Measurements from ENCODE around the gene PARP15. TPM values are rescaled to one million over a fixed set of nuclear protein-coding genes. Genes with fewer than 3 reads are reported as not detected.
"Not testable (repeated sequence)": the region's sequence is repeated elsewhere in the genome, so short reads cannot be mapped to it uniquely, and the experiment has no call there.

Gene PARP15
- polyA plus RNA-seq, 1 donor = 2.8 TPM

DNA sequence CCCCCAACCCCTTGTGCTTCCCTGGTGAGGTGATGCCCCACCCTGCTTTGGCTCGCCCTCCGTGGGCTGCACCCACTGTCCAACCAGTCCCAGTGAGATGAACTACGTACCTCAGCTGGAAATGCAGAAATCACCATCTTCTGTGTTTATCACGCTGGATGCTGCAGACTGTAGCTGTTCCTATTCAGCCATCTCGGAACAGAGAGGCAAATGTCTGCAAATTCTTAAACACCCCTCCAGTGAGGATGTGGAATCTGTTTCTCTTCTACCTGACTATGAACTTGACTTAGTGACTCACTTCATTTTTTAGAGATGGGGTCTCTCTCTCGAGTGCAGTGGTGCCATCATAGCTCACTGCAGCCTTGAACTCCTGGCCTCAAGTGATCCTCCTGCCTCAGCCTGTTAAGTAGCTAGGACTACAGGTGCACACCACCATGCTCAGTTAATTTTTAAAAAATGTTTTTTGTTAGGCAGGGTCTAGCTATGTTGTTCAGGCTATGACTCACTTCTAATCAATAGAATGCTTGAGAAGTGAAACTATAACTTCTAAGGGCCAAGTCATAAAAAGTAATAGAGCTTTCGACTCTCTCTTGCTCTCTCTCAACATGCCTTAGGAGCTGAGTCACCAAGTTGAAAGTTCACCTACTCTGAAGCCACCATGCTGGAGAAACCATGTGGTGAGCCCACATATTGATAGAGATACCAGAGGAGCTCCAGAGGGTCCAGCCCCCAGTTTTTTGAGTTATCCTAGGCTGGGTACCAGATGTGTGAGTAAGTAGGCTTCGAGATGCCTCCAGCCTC, 91.7 kb downstream of the PARP15 start:
- DNase-seq = no peak

DNA sequence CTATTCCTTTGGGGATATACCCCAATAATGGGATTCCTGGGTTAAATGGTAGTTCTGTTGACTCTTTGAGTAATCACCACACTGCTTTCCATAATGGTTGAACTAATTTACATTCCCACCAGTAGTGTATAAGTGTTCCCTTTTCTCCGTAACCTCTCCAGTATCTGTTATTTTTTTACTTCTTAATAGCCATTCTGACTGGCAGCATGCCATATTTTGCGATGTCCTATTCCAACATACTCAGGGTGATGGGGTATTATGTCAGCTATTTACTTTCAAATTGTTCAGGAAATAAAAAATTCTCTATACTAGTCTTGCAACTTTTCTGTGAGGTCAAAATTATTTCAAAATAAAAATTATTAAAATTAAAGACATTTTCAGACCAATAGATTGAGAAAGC, 94.1 kb downstream of the PARP15 start:
- no peak for DNase-seq

DNA sequence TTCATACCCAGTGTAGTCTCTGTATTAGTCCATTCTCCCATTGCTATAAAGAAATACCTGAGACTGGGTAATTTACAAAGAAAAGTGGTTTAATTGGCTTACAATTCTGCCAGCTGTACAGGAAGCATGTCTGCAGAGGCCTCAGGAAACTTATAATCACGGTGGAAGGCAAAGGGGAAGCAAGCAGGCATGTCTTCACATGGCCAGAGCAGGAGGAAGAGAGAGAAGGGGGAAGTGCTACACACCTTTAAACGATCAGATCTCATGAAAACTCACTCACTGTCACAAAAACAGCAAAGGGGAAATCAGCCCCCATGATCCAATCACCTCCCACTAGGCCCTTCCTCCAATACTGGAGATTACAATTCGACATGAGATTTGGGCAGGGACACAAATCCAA, 96.9 kb downstream of the PARP15 start:
- DNase-seq = no peak

DNA sequence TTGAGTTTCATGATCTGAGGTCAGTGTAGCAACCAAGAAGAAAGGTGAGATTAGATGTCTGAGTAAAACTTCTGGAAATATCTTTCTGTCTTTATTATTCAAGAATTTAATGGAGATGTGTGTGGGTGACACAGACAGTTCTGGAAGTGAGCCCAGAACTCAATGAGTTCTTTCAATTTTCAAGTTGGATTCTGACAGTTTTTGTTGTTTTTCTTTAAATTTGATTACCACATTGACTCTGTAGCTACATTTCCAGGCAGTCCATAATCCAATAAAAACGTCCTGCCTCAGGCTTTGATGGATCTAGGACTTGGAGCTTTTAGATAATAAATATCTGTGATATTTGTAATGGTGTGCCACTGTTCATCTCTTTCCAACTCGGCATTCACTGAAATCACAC, 99.3 kb downstream of the PARP15 start:
- DNase-seq = no peak

DNA sequence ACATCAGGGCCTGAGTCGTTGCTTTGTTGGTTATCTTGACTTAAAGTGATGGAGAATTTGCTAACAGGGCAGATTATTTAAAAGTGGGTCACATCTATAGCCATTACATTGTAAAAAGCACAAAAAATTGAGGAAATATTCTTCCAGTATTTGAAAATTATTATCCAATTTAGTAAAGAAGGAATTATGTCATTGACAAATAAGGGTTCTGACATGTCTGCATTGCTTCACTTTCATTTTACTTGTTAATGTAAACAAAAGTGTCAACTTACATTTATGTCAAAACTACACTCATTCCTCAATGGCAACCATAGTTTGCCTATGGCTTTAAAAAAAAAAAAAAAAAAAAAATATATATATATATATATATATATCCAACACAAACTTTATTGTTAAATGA, 99.8 kb downstream of the PARP15 start:
- no peak for DNase-seq

DNA sequence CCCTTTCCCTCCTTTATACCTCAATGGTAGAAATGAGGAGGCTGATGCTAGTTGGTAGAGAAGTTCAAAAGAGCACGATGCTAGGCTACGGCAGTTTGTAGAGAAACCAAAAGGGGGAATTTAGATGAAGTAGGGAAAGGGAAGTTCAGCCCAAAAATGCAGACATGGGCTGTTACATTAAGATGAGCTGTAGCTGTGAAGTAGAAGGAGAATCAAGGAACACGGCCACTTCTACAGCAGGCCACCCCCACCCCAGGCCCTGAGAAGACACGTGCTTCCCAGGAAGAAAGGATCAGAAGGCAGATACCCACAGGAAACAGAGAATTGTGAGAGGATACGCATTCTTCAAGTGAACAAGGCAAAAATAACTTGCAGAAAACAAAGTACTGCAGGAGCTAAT, 101.1 kb downstream of the PARP15 start:
- DNase-seq = peak; percentile 9

DNA sequence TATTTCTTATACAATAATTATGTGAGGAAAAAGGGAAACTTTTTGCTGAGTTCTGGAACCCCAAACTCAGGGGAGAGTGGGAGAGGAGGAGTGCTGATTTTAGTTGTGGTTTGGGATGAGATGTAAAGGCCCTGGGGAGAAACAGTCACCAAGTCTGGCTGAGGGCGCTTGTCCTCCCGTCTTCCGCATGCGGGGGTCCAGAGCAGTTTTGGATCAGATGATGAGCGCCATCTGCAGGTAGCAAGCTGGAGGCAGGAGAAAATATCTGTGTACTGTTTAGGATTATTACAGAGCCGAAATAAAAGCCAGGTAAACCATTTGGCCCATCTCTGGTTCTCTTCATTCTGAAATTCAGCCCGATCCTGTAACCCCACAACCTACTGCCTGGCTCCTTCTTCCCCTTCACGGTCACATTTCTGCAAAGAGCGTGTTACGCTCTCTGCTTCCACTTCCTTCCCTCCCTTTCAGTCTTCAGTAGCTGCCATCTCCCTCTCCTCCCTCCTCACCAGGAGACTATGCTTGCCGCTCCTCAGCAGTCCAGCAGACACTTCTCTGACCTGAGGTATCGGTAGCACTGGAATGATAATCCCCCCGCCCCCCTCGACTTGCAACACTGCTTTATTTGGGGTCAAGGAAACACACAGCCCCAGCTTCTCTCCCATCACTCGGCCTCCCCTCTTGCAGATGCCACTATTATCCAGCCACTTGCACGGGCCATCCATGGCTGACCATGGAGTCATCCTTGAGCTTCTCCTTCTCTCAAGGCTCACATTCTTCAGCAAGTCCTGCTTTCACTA, 101.8 kb downstream of the PARP15 start:
- DNase-seq = peak; percentile 80

DNA sequence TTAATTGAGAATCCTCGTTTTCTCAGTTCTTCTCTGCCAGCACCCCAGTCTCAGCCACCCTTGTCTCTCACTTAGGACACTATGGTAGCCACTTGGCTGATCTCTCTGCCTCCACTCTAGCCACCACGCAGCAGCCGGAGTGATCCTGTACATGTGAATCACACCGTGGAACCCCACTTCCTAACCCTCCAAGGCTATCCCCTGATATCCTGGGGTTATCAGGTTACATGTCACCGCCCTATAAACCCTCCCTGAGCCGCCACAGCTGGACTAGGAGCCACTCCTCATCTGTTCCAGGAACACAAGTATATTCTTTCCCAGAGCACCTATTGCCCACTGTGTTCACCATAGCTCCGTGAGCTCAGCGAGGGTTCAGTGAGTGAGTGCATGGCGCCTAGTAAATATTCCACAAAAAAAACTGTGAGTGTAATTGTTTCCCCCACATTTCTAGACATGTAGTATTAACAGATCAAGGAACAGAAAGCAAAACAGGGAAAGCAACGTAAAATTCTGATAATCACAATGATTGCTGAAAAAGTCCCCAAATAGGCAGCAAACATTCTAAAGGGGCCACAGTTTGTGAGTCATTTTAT, 102.5 kb downstream of the PARP15 start:
- DNase-seq = peak; percentile 12

DNA sequence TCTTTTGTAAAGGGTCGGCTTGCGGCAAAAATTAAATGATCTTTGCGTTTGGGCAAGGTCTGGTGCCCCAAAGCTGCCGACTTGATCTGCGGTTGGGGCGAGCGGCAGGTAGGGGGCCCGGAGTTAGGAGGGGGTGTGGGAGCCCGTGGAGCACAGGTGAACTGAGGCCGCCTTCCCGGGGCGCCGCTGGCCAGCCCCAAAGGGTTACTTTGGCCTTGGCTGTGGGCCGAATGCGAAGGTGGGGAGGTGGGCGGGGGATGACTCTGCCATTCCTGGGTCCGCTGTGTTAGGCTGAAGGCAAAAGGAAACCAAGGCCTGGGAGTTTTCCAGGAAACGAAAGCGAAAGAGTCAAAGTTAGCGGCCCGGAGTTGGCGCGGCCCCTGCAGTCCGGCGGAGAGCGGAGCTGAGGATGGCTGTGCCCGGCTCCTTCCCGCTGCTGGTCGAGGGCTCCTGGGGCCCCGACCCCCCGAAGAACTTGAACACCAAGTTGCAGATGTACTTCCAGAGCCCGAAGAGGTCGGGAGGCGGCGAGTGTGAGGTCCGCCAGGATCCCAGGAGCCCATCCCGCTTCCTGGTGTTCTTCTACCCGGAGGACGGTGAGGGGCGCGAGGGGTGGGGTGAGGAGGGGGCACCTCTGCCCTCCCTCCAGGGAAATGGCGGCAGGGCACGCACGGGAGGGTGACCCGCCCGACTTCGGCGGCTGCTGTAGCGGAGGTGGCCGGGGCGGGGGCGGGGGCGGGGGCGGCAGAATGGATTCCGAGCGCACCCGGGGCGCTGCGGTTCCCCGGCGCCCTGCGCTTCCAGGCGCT, 103.2 kb downstream of the PARP15 start, which contains the start of gene PARP14:
Gene PARP14 (plus strand): TSS at position 365 of the 809 bp plus-strand sequence. CDS start 45 bp downstream, at position 410.
- peak; percentile 77 for DNase-seq

DNA sequence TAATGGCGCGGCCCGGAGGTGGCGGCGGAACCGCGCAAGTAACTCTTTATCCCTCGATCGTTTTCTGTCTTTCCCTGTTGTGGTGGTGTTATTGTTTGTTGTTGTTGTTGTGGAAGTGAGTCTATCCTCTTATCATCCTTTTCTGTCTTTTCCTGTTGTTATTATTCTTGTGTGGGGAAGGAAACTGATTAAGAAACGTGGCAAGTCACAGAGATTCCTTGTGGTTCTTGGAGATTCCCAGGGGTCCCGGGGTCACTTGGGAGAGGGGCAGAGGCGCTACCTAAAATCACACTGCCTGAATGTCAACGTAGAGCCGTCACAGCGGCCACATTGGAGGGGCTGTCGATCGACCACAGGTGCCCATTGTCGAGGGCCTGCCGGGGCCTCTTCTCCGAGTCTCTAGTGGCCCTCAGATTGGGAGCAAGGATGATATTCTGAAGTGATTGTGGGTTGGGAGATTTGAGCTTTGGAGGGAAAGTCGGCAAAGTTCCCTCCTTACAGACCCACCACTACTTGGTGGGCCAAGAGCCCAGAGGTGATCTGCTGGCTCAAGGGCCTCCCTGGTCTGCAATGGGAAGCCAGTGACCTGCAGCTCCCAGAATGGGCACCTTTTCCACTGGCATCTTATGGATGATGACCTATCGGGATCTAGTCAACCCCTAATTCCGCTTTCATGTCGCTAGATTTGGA, 104.0 kb downstream of the PARP15 start:
- peak; percentile 33 for DNase-seq

DNA sequence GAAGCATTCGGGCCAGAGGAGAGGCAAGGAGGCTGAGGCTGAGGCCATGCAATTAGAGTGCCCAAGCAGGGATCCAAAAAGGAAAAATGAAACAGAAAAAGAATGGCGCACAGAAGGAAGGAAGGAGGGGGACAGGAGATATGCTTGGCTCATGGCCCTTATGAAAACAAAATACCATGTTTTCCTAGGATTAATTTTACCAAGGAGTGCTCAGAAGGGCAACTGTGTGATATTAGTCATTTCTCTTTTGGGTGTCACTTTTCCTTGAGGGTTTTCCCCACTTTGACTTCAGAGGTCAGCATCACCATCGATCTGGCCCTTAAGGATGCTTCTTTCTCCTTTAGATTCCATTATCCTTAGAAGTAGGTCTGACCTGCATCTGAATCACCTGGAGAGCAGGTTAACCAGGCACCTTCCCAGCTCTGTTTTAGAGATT, 104.5 kb downstream of the PARP15 start:
- DNase-seq = no peak

DNA sequence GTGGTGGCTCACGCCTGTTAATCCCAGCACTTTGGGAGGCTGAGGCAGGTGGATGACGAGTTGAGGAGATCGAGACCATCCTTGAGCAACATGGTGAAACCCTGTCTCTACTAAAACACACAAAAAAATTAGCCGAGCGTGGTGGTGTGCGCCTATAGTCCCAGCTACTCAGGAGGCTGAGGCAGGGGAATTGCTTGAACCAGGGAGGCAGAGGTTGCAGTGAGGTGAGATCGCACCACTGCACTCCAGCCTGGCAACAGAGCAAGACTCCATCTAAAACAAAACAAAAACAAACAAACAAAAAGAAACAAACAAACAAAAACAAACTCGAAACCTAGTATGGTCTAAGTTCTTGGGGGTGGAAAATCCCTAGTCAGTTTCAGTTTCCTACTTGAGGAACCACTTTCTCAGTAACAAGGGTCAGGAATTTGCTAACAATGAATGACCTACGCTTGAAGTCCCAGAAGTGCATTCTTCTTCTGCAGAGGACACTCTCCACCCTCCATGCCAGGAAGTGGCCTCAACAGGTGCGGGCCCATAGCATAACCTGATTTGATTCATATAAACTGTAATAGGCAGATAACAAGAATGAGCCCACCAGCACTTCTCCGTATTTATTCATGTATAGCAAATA, 105.4 kb downstream of the PARP15 start:
- not testable (repeated sequence) for DNase-seq

DNA sequence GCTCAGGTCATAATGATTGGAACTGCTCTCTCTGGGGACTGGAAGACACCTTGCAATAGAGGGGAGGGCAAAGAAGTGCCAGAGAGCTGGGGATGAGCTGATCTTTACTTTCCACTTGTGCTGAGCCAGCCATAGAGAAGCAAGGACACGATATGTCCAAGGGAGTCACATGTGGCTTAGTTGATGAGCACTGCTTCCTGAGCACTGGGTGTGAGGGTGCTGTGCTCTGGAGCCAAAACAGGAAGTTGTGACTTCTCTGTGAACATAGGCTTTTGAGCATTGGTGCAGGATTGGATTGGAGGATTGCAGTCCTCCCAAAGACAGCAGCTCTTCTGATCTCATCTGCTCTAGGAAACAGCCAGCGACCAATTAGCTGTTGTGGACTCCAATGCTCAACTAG, 109.8 kb downstream of the PARP15 start:
- DNase-seq = no peak

Other genes starting within 250 kb of the PARP15 start
- gene MIX23, start 194.4 kb upstream of the PARP15 start, polyA plus RNA-seq (ENCODE audit: insufficient read length) = 26.1 TPM
- gene FAM162A, start 193.5 kb upstream of the PARP15 start, polyA plus RNA-seq (ENCODE audit: insufficient read length) = 28.5 TPM
- gene WDR5B, start 161.6 kb upstream of the PARP15 start, polyA plus RNA-seq (ENCODE audit: insufficient read length) = 4.9 TPM
- 40.9 TPM for gene KPNA1, start 62.7 kb upstream of the PARP15 start, polyA plus RNA-seq (ENCODE audit: insufficient read length)
- gene PARP9, start 13.3 kb upstream of the PARP15 start, polyA plus RNA-seq (ENCODE audit: insufficient read length) = 13.7 TPM
- gene DTX3L, start 13.3 kb upstream of the PARP15 start, polyA plus RNA-seq (ENCODE audit: insufficient read length) = 8.6 TPM
- 10.5 TPM for gene PARP14, start 103.2 kb downstream of the PARP15 start, polyA plus RNA-seq (ENCODE audit: insufficient read length)
- 7.5 TPM for gene HSPBAP1, start 216.2 kb downstream of the PARP15 start, polyA plus RNA-seq (ENCODE audit: insufficient read length)
- 7.1 TPM for gene SLC49A4, start 217.4 kb downstream of the PARP15 start, polyA plus RNA-seq (ENCODE audit: insufficient read length)

All from hindlimb muscle (tissue), 1 donor.